ENCODE measurements around the gene DNAH6.
"Not testable (repeated sequence)": the region's sequence is repeated elsewhere in the genome, so short reads cannot be mapped to it uniquely, and the experiment has no call there.

The DNAH6 gene

GRCh38 chr2:84716564-84716963 lies 200.3 kb downstream of the DNAH6 start:
- in situ Hi-C loops (cut with MboI; ENCODE audit: low pct_unique_long_range_greater_than_20kb, low sequenced_read_pairs), result no loop called here

GRCh38 chr2:84717302-84717701 lies 201.0 kb downstream of the DNAH6 start:
- in situ Hi-C loops (cut with MboI; ENCODE audit: low pct_unique_long_range_greater_than_20kb, low sequenced_read_pairs), result no loop called here
- no peak for DNase-seq

More at GRCh38 chr2:84716564-84716963, 200.3 kb downstream of the DNAH6 start:
- no peak for DNase-seq

- in situ Hi-C loops (cut with MboI; ENCODE audit: low pct_unique_long_range_greater_than_20kb, low sequenced_read_pairs), result no loop called here
Observed at GRCh38 chr2:84719434-84719833, 203.1 kb downstream of the DNAH6 start.

GRCh38 chr2:84723831-84724230 lies 207.5 kb downstream of the DNAH6 start:
- DNase-seq, result no peak
- in situ Hi-C loops (cut with MboI; ENCODE audit: low pct_unique_long_range_greater_than_20kb, low sequenced_read_pairs), result no loop called here

More at GRCh38 chr2:84719434-84719833, 203.1 kb downstream of the DNAH6 start:
- DNase-seq, result no peak

- DNase-seq, result no peak
- in situ Hi-C loops (cut with MboI; ENCODE audit: low pct_unique_long_range_greater_than_20kb, low sequenced_read_pairs), result no loop called here
Observed at GRCh38 chr2:84725717-84726116, 209.4 kb downstream of the DNAH6 start.

- DNase-seq, result no peak
- in situ Hi-C loops (cut with MboI; ENCODE audit: low pct_unique_long_range_greater_than_20kb, low sequenced_read_pairs), result no loop called here
Observed at GRCh38 chr2:84727315-84727714, 211.0 kb downstream of the DNAH6 start.

- DNase-seq, result no peak
Observed at GRCh38 chr2:84729224-84729623, 212.9 kb downstream of the DNAH6 start.

GRCh38 chr2:84731185-84731584 lies 214.9 kb downstream of the DNAH6 start:
- no peak for DNase-seq
- in situ Hi-C loops (cut with MboI; ENCODE audit: low pct_unique_long_range_greater_than_20kb, low sequenced_read_pairs), result no loop called here

More at GRCh38 chr2:84729224-84729623, 212.9 kb downstream of the DNAH6 start:
- in situ Hi-C loops (cut with MboI; ENCODE audit: low pct_unique_long_range_greater_than_20kb, low sequenced_read_pairs), result no loop called here

- in situ Hi-C loops (cut with MboI; ENCODE audit: low pct_unique_long_range_greater_than_20kb, low sequenced_read_pairs), result no loop called here
- DNase-seq, result no peak
Observed at GRCh38 chr2:84732897-84733778, 216.8 kb downstream of the DNAH6 start.

- in situ Hi-C loops (cut with MboI; ENCODE audit: low pct_unique_long_range_greater_than_20kb, low sequenced_read_pairs), result no loop called here
- no peak for DNase-seq
Observed at GRCh38 chr2:84735389-84735788, 219.1 kb downstream of the DNAH6 start.

- in situ Hi-C loops (cut with MboI; ENCODE audit: low pct_unique_long_range_greater_than_20kb, low sequenced_read_pairs), result no loop called here
- DNase-seq, result peak; percentile 66
Observed at GRCh38 chr2:84741182-84741822, 225.0 kb downstream of the DNAH6 start.

- in situ Hi-C loops (cut with MboI; ENCODE audit: low pct_unique_long_range_greater_than_20kb, low sequenced_read_pairs), result no loop called here
- DNase-seq, result no peak
Observed at GRCh38 chr2:84748341-84748740, 232.0 kb downstream of the DNAH6 start.

GRCh38 chr2:84749442-84749841 lies 233.1 kb downstream of the DNAH6 start:
- no peak for DNase-seq
- in situ Hi-C loops (cut with MboI; ENCODE audit: low pct_unique_long_range_greater_than_20kb, low sequenced_read_pairs), result no loop called here

- DNase-seq, result no peak
- in situ Hi-C loops (cut with MboI; ENCODE audit: low pct_unique_long_range_greater_than_20kb, low sequenced_read_pairs), result no loop called here
Observed at GRCh38 chr2:84755096-84755495, 238.8 kb downstream of the DNAH6 start.

GRCh38 chr2:84757648-84758047 lies 241.3 kb downstream of the DNAH6 start:
- in situ Hi-C loops (cut with MboI; ENCODE audit: low pct_unique_long_range_greater_than_20kb, low sequenced_read_pairs), result no loop called here
- DNase-seq, result no peak

- no peak for DNase-seq
- in situ Hi-C loops (cut with MboI; ENCODE audit: low pct_unique_long_range_greater_than_20kb, low sequenced_read_pairs), result no loop called here
Observed at GRCh38 chr2:84766791-84767190, 250.5 kb downstream of the DNAH6 start.

- DNase-seq, result no peak
Observed at GRCh38 chr2:84768840-84769239, 252.5 kb downstream of the DNAH6 start.

GRCh38 chr2:84770280-84770679 lies 254.0 kb downstream of the DNAH6 start:
- in situ Hi-C loops (cut with MboI; ENCODE audit: low pct_unique_long_range_greater_than_20kb, low sequenced_read_pairs), result no loop called here

More at GRCh38 chr2:84768840-84769239, 252.5 kb downstream of the DNAH6 start:
- in situ Hi-C loops (cut with MboI; ENCODE audit: low pct_unique_long_range_greater_than_20kb, low sequenced_read_pairs), result no loop called here

GRCh38 chr2:84771251-84771650 lies 255.0 kb downstream of the DNAH6 start:
- in situ Hi-C loops (cut with MboI; ENCODE audit: low pct_unique_long_range_greater_than_20kb, low sequenced_read_pairs), result no loop called here

More at GRCh38 chr2:84770280-84770679, 254.0 kb downstream of the DNAH6 start:
- DNase-seq, result no peak

GRCh38 chr2:84773562-84773961 lies 257.3 kb downstream of the DNAH6 start:
- DNase-seq; in situ Hi-C loops (cut with MboI; ENCODE audit: low pct_unique_long_range_greater_than_20kb, low sequenced_read_pairs): not testable (repeated sequence)

More at GRCh38 chr2:84771251-84771650, 255.0 kb downstream of the DNAH6 start:
- DNase-seq, result no peak

Data from KBM-7 (cell line).